ENCODE data around the gene KCTD16.

Gene KCTD16

DNA sequence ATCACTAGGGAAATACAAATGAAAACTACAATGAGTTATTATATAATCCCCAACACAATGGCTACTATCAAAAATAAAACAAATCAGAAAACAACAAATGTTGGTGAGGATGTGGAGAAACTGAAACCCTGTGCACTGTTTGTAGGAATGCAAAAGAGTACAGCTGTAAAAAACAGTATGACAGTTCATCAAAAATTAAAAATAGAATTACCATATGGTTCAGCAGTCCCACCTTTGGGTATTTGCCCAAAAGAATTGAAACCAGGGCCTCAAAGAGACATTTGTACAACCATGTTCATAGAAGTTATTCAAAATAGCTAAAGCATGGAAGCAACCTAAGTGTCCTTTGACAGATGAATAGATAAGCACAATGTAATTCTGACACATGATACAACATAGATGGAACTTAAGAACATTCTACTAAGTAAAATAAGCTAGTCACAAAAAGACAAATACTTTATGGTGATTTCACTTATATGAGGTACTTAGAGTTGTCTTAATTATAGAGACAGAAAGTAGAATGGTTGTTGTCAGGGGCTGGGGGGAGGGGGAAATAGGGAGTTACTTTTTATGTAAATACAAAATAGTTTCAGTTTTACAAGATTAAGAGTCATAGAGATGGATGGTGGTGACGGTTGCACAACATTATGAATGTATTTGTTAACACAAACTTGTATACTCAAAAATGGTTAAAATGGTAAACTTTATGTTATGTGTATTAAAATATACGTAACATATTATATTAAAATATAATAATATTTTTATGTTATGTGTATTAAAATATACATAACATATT is 102.8 kb downstream of the KCTD16 start:
- Histone ChIP-seq H3K27ac (ENCODE audit: low read depth, low read length) (no peak overlapping the region), H3K27me3 (ENCODE audit: control insufficient read depth in 5 of 5, insufficient read depth in 4 of 5, low read length in 5 of 5) (no peaks in the 10 kb centered on the region), H3K9ac (ENCODE audit: low read length in 5 of 5) (no peak overlapping the region), H3K4me3 (ENCODE audit: low read depth in 1 of 5, low read length in 5 of 5) (no peak overlapping the region), H3K9me3 (ENCODE audit: control insufficient read depth in 5 of 5, low read length in 5 of 5) (peaks cover 0 to 4% (median 0%) of the 10 kb centered on the region in 5 donors), H3K4me1 (ENCODE audit: control insufficient read depth in 5 of 5, insufficient read depth in 5 of 5, low read length in 5 of 5) (no peaks in the 10 kb centered on the region), H3K36me3 (ENCODE audit: control insufficient read depth in 5 of 5, insufficient read depth in 5 of 5, low read length in 5 of 5) (no peaks in the 10 kb centered on the region)

DNA sequence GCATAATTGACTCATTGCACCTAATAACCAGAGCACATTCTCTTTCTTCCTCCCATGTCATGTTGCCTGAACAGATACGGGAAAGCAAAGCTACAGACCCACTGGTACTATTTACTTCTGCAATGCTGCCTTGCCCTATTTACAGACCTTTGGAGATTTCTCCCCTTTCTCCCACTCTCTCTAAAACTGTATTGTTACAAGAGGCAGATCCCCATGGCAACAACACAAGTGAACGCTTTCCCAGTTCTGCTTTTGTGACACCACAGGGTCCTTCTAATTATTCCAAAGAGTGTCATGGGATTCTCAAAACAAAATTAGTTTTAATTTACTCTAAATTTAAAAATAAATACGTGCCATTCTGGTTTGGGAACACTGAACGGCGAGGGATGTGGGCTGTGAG is 104.7 kb downstream of the KCTD16 start:
- H3K27ac ChIP-seq (ENCODE audit: low read depth, low read length), result no peak overlapping the region
- no peak overlapping the region for H3K9ac ChIP-seq (ENCODE audit: low read length in 5 of 5)
- H3K4me3 ChIP-seq (ENCODE audit: low read depth in 1 of 5, low read length in 5 of 5), result no peak overlapping the region
- H3K4me1 ChIP-seq (ENCODE audit: control insufficient read depth in 5 of 5, insufficient read depth in 5 of 5, low read length in 5 of 5), result no peaks in the 10 kb centered on the region
- H3K36me3 ChIP-seq (ENCODE audit: control insufficient read depth in 5 of 5, insufficient read depth in 5 of 5, low read length in 5 of 5), result no peaks in the 10 kb centered on the region
- H3K9me3 ChIP-seq (ENCODE audit: control insufficient read depth in 5 of 5, low read length in 5 of 5), result peaks cover 0 to 5% (median 0%) of the 10 kb centered on the region in 5 donors
- H3K27me3 ChIP-seq (ENCODE audit: control insufficient read depth in 5 of 5, insufficient read depth in 4 of 5, low read length in 5 of 5), result no peaks in the 10 kb centered on the region

DNA sequence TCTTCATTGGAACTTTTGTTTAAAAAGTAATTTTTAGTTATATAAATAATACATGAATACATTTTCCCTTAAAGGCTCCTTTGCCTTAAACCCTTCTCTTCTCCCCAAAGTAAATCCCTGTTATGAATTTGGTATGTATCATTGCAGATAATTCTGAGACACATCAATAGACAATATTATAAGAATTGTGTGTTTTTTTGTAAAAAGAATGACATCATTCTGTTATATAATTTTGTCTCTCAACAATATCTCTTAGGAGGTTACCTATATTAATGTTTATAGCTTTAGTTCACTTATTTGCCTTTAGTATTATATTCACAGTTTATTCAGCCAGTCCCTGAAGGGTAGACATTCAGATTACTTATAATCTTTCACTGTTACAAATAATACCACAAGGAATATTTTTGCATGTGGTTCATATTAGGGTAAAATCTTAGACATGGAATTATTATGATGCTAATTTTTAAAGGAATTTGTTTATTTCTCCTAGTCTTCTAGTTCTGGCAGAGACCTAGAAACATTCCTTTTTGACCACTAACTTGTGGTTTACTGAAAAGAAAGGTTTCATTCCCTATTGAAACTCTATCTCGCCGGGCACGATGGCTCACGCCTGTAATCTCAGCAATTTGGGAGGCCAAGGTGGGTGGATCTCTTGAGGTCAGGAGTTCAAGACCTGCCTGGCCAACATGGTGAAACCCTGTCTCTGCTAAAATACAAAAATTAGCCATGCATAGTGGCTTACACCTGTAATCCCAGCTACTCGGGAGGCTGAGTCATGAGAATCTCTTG is 105.6 kb downstream of the KCTD16 start:
- peaks cover 0 to 5% (median 0%) of the 10 kb centered on the region in 5 donors for H3K9me3 ChIP-seq (ENCODE audit: control insufficient read depth in 5 of 5, low read length in 5 of 5)
- H3K27ac ChIP-seq (ENCODE audit: low read depth, low read length), result no peak overlapping the region
- no peaks in the 10 kb centered on the region for H3K4me1 ChIP-seq (ENCODE audit: control insufficient read depth in 5 of 5, insufficient read depth in 5 of 5, low read length in 5 of 5)
- H3K27me3 ChIP-seq (ENCODE audit: control insufficient read depth in 5 of 5, insufficient read depth in 4 of 5, low read length in 5 of 5), result no peaks in the 10 kb centered on the region
- no peak overlapping the region for H3K9ac ChIP-seq (ENCODE audit: low read length in 5 of 5)
- H3K36me3 ChIP-seq (ENCODE audit: control insufficient read depth in 5 of 5, insufficient read depth in 5 of 5, low read length in 5 of 5), result no peaks in the 10 kb centered on the region
- H3K4me3 ChIP-seq (ENCODE audit: low read depth in 1 of 5, low read length in 5 of 5), result no peak overlapping the region

DNA sequence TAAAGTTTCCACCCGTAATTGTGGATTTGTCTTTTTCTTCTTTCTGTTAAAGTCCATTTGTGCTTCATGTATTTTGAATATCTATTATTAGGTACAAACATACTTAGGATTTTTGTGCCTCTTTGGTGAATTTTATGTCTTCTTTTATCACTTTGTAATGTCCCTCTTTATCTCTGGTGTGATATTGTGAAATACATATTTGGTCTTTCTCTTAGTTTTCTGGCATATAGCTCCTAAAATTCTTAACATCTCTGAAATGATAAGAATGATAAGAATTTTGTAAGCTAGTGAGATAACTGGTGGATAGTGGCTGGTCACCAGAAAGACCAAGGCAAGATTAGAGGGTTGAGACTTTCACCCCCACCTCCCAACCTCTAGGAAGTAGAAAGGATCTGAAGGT is 111.1 kb downstream of the KCTD16 start:
- Histone ChIP-seq H3K4me1 (ENCODE audit: control insufficient read depth in 5 of 5, insufficient read depth in 5 of 5, low read length in 5 of 5) (no peaks in the 10 kb centered on the region), H3K36me3 (ENCODE audit: control insufficient read depth in 5 of 5, insufficient read depth in 5 of 5, low read length in 5 of 5) (no peaks in the 10 kb centered on the region), H3K9ac (ENCODE audit: low read length in 5 of 5) (no peak overlapping the region), H3K27me3 (ENCODE audit: control insufficient read depth in 5 of 5, insufficient read depth in 4 of 5, low read length in 5 of 5) (no peaks in the 10 kb centered on the region), H3K4me3 (ENCODE audit: low read depth in 1 of 5, low read length in 5 of 5) (no peak overlapping the region), H3K27ac (ENCODE audit: low read depth, low read length) (no peak overlapping the region), H3K9me3 (ENCODE audit: control insufficient read depth in 5 of 5, low read length in 5 of 5) (peaks cover 0 to 5% (median 0%) of the 10 kb centered on the region in 5 donors)

DNA sequence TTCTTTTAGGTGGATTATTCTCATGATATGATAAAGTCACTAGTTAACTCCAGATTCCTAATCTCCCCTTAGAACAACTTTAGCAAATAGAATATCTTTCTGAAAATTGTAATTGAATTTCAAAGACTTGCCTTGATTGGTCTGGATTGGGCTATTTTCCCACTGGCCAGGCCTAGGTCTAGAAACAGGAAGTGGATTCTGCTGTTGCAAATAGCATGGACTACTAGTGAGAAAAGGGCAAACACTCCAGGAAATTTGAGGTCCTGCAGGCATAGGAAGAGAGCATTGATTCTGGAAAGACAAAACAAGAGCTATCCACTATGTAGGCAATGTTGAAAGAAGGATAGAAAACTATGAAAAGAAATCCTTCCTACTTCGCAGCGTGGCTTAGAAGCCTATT is 113.4 kb downstream of the KCTD16 start:
- Histone ChIP-seq H3K27ac (ENCODE audit: low read depth, low read length) (no peak overlapping the region), H3K36me3 (ENCODE audit: control insufficient read depth in 5 of 5, insufficient read depth in 5 of 5, low read length in 5 of 5) (no peaks in the 10 kb centered on the region), H3K4me3 (ENCODE audit: low read depth in 1 of 5, low read length in 5 of 5) (no peak overlapping the region), H3K9me3 (ENCODE audit: control insufficient read depth in 5 of 5, low read length in 5 of 5) (peaks cover 0 to 5% (median 0%) of the 10 kb centered on the region in 5 donors), H3K27me3 (ENCODE audit: control insufficient read depth in 5 of 5, insufficient read depth in 4 of 5, low read length in 5 of 5) (no peaks in the 10 kb centered on the region), H3K9ac (ENCODE audit: low read length in 5 of 5) (no peak overlapping the region), H3K4me1 (ENCODE audit: control insufficient read depth in 5 of 5, insufficient read depth in 5 of 5, low read length in 5 of 5) (no peaks in the 10 kb centered on the region)

DNA sequence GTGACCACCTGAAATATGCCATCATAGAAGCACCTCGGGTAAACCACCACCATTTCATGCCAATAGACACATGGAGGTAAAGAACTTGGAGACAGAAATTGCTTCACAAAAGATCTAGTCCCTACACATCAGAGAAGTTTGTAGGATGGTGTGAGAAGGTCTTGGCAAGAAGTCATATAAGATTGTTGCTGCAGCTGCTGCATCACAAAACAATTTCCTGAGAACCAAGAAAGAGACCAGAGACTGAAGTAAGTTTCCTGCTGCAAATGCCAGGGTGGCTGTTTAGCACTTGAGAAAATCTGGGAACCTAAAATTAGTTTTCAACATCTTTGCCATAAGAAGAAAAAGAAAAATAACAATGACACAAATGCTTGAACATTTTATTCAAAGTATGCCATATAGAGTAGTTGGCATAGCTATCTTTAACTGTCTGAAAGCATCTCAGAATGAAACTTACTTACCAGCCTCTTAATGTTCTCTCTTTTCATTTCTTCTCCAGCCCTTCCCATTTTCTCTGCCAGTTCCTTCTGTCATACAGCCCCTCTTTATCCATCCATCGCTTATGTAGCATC is 114.3 kb downstream of the KCTD16 start:
- Histone ChIP-seq H3K4me1 (ENCODE audit: control insufficient read depth in 5 of 5, insufficient read depth in 5 of 5, low read length in 5 of 5) (no peaks in the 10 kb centered on the region), H3K4me3 (ENCODE audit: low read depth in 1 of 5, low read length in 5 of 5) (no peak overlapping the region), H3K9ac (ENCODE audit: low read length in 5 of 5) (no peak overlapping the region), H3K27me3 (ENCODE audit: control insufficient read depth in 5 of 5, insufficient read depth in 4 of 5, low read length in 5 of 5) (no peaks in the 10 kb centered on the region), H3K27ac (ENCODE audit: low read depth, low read length) (no peak overlapping the region), H3K36me3 (ENCODE audit: control insufficient read depth in 5 of 5, insufficient read depth in 5 of 5, low read length in 5 of 5) (no peaks in the 10 kb centered on the region), H3K9me3 (ENCODE audit: control insufficient read depth in 5 of 5, low read length in 5 of 5) (no peaks in the 10 kb centered on the region)

DNA sequence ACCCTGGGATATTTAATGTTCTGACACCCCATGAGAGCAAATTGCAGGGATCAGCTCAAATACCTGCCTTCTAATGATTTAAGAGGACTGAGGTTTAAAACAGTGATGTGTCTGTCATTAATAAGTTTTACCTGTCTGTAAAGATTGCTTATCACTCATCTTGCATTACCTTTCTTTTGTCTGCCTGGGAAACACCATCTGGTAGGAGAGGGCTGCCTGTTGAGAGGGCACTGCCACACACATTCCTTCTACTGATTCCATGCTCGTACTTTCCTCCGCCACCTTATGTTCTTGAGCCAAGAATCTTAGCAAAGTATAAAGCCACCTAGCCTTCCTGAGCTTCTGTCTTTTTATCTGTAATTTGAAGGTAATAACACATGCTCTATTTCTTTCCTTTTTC is 118.6 kb downstream of the KCTD16 start:
- Histone ChIP-seq H3K9me3 (ENCODE audit: control insufficient read depth in 5 of 5, low read length in 5 of 5) (no peaks in the 10 kb centered on the region), H3K36me3 (ENCODE audit: control insufficient read depth in 5 of 5, insufficient read depth in 5 of 5, low read length in 5 of 5) (no peaks in the 10 kb centered on the region), H3K27me3 (ENCODE audit: control insufficient read depth in 5 of 5, insufficient read depth in 4 of 5, low read length in 5 of 5) (no peaks in the 10 kb centered on the region), H3K4me1 (ENCODE audit: control insufficient read depth in 5 of 5, insufficient read depth in 5 of 5, low read length in 5 of 5) (no peaks in the 10 kb centered on the region), H3K27ac (ENCODE audit: low read depth, low read length) (no peak overlapping the region), H3K4me3 (ENCODE audit: low read depth in 1 of 5, low read length in 5 of 5) (no peak overlapping the region), H3K9ac (ENCODE audit: low read length in 5 of 5) (no peak overlapping the region)

DNA sequence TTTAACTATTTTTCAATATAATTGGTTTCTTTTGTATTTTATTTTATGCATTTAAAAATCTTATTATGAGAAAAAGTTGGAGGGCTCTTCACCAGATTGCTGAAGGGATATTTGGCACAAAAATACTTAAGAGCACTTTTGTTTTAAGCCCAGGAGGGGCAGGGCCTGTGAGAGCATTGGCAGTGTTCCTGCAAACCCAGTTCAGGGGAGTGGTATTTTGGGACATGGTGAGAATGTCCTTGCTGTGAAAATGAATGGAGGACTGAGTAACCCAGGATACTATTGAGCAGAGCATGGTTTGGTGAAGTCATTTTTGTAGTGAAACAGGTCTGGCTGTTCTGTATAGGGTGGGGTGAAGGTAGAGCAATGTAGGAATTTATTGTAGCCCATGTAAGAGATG is 121.4 kb downstream of the KCTD16 start:
- Histone ChIP-seq H3K27me3 (ENCODE audit: control insufficient read depth in 5 of 5, insufficient read depth in 4 of 5, low read length in 5 of 5) (no peaks in the 10 kb centered on the region), H3K36me3 (ENCODE audit: control insufficient read depth in 5 of 5, insufficient read depth in 5 of 5, low read length in 5 of 5) (no peaks in the 10 kb centered on the region), H3K9ac (ENCODE audit: low read length in 5 of 5) (no peak overlapping the region), H3K9me3 (ENCODE audit: control insufficient read depth in 5 of 5, low read length in 5 of 5) (no peaks in the 10 kb centered on the region), H3K4me3 (ENCODE audit: low read depth in 1 of 5, low read length in 5 of 5) (no peak overlapping the region), H3K4me1 (ENCODE audit: control insufficient read depth in 5 of 5, insufficient read depth in 5 of 5, low read length in 5 of 5) (no peaks in the 10 kb centered on the region), H3K27ac (ENCODE audit: low read depth, low read length) (no peak overlapping the region)

DNA sequence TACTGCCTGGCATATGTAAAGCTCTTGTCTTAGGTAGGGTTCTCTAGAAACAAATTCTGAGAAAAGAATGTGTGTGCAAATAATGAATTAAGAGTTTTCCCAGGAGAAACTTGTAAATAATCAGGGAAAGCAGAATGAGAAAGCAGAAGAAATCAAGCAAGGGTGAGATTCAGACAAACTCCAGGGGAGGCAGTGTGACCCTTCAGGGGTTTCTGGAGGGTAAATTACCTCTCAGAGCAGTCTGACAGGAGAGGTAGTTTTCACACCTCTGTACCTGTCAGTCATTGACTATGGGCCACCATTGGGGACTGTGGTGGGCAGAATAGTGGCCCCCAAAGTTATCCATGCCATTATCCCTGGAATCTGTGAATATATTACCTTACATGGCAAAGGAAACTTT is 124.6 kb downstream of the KCTD16 start:
- Histone ChIP-seq H3K27me3 (ENCODE audit: control insufficient read depth in 5 of 5, insufficient read depth in 4 of 5, low read length in 5 of 5) (no peaks in the 10 kb centered on the region), H3K4me3 (ENCODE audit: low read depth in 1 of 5, low read length in 5 of 5) (no peak overlapping the region), H3K9me3 (ENCODE audit: control insufficient read depth in 5 of 5, low read length in 5 of 5) (peaks cover 0 to 3% (median 0%) of the 10 kb centered on the region in 5 donors), H3K27ac (ENCODE audit: low read depth, low read length) (no peak overlapping the region), H3K36me3 (ENCODE audit: control insufficient read depth in 5 of 5, insufficient read depth in 5 of 5, low read length in 5 of 5) (no peaks in the 10 kb centered on the region), H3K4me1 (ENCODE audit: control insufficient read depth in 5 of 5, insufficient read depth in 5 of 5, low read length in 5 of 5) (no peaks in the 10 kb centered on the region), H3K9ac (ENCODE audit: low read length in 5 of 5) (no peak overlapping the region)

DNA sequence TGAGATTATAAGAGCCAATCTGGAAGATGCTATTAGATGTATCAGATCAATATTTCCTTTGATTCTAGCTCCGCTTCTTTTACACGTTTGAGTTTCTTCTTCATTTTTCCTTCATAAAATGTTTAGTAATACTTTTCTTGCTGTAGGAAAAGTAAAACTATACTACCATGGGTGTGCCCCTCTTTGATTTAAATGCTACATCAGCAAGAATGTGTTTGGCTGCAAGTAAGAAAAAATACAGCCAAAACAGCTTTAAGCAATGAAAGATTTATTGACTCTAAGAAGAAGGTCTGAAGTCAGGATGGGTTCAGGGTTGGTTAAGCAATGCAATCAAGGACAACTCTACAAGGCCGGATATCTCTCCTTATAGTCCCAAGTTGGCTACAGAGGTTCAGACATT is 126.4 kb downstream of the KCTD16 start:
- Histone ChIP-seq H3K9ac (ENCODE audit: low read length in 5 of 5) (no peak overlapping the region), H3K27me3 (ENCODE audit: control insufficient read depth in 5 of 5, insufficient read depth in 4 of 5, low read length in 5 of 5) (no peaks in the 10 kb centered on the region), H3K9me3 (ENCODE audit: control insufficient read depth in 5 of 5, low read length in 5 of 5) (peaks cover 0 to 3% (median 0%) of the 10 kb centered on the region in 5 donors), H3K4me1 (ENCODE audit: control insufficient read depth in 5 of 5, insufficient read depth in 5 of 5, low read length in 5 of 5) (no peaks in the 10 kb centered on the region), H3K27ac (ENCODE audit: low read depth, low read length) (no peak overlapping the region), H3K4me3 (ENCODE audit: low read depth in 1 of 5, low read length in 5 of 5) (no peak overlapping the region), H3K36me3 (ENCODE audit: control insufficient read depth in 5 of 5, insufficient read depth in 5 of 5, low read length in 5 of 5) (no peaks in the 10 kb centered on the region)
